ENCODE results near the gene DNAJC25. TPM values are rescaled to one million over a fixed set of nuclear protein-coding genes. Genes with fewer than 3 reads are reported as not detected.

The DNAJC25 gene
- total RNA-seq, 1 donor from 2014 or later, result 3.9 TPM

GRCh38 chr9:111632060-111632459 is 926 bp downstream of the DNAJC25 start:
- H3K4me1 Mint-ChIP-seq (ENCODE audit: unreplicated experiment), result peaks cover 31% of the 10 kb centered on the region
- no peak for DNase-seq (ENCODE audit: low spot score)
- TF ChIP-seq CTCF (IDR thresholded peaks at IDR 0.05; ENCODE audit: unreplicated experiment), result no peak
- peak overlapping the region; percentile 87 for H3K27ac Mint-ChIP-seq (ENCODE audit: unreplicated experiment)
- H3K27me3 Mint-ChIP-seq (ENCODE audit: unreplicated experiment), result peaks cover 12% of the 10 kb centered on the region
- H3K4me3 Mint-ChIP-seq (ENCODE audit: unreplicated experiment), result peak overlapping the region; percentile 95
- H3K36me3 Mint-ChIP-seq (ENCODE audit: low read depth, unreplicated experiment), result peaks cover 4% of the 10 kb centered on the region
- no peaks in the 10 kb centered on the region for H3K9me3 Mint-ChIP-seq (ENCODE audit: unreplicated experiment)

DNA sequence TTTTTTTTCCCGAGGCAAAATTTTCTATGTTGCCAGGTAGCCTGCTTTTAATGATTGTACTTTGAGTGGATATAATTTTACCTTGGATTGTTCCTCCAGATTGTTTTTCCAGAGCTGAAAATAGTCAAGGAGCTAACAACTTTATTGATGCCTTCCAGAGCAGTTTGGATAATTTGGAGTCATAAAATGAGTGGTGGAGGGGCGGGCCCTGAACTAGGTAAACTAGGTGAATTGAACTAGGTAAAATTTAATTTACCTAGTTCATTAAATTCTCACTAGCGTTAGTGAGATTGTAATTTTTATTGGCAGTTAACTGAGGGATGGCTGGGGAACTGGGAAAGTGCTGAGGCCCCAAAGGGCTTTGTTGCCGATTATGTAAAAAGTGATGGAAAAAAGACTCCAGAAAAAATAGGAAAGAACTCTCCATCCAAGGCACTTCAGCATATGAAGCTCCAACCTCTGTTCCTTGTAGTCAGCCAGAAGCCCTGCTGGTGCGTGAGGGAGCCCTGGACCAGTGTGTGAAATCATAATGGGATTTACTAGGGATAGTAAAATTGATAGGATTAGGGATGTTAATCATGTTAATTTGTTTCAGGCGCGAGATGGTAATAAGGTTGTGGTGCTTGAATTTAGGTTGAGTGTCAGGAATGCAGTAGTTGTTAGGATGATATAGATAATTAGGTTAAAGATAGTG is 1.7 kb downstream of the DNAJC25 start:
- no peak for DNase-seq (ENCODE audit: low spot score)
- no peaks in the 10 kb centered on the region for H3K9me3 Mint-ChIP-seq (ENCODE audit: unreplicated experiment)
- peaks cover 12% of the 10 kb centered on the region for H3K27me3 Mint-ChIP-seq (ENCODE audit: unreplicated experiment)
- peaks cover 31% of the 10 kb centered on the region for H3K4me1 Mint-ChIP-seq (ENCODE audit: unreplicated experiment)
- H3K36me3 Mint-ChIP-seq (ENCODE audit: low read depth, unreplicated experiment), result peaks cover 4% of the 10 kb centered on the region
- no peak overlapping the region for H3K27ac Mint-ChIP-seq (ENCODE audit: unreplicated experiment)
- no peak for TF ChIP-seq CTCF (IDR thresholded peaks at IDR 0.05; ENCODE audit: unreplicated experiment)
- H3K4me3 Mint-ChIP-seq (ENCODE audit: unreplicated experiment), result peak overlapping the region; percentile 95

DNA sequence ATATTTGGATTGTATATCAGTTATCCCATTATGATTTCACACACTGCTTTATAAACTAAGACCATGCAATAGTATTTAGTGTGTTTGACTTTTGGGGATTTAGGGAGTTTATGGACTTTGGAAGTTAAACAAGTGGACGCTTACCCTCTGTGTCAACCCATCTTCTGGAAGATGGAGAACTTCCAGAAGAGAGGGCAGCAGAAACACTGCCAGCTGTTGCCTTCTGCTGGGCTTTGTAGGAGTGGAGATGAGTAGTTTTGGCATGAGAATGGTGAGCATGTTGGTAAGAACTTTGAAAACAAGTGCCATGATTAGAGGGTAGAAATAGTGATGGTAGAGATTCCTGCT is 2.2 kb downstream of the DNAJC25 start:
- Mint-ChIP-seq H3K27me3 (ENCODE audit: unreplicated experiment) (peaks cover 12% of the 10 kb centered on the region), H3K36me3 (ENCODE audit: low read depth, unreplicated experiment) (peaks cover 4% of the 10 kb centered on the region), H3K4me1 (ENCODE audit: unreplicated experiment) (peaks cover 31% of the 10 kb centered on the region), H3K9me3 (ENCODE audit: unreplicated experiment) (no peaks in the 10 kb centered on the region), H3K4me3 (ENCODE audit: unreplicated experiment) (peak overlapping the region; percentile 13), H3K27ac (ENCODE audit: unreplicated experiment) (no peak overlapping the region)
- no peak for TF ChIP-seq CTCF (IDR thresholded peaks at IDR 0.05; ENCODE audit: unreplicated experiment)
- DNase-seq (ENCODE audit: low spot score), result no peak

GRCh38 chr9:111634860-111635259 is 3.7 kb downstream of the DNAJC25 start:
- Mint-ChIP-seq H3K9me3 (ENCODE audit: unreplicated experiment) (no peaks in the 10 kb centered on the region), H3K4me1 (ENCODE audit: unreplicated experiment) (peaks cover 31% of the 10 kb centered on the region), H3K27ac (ENCODE audit: unreplicated experiment) (no peak overlapping the region), H3K4me3 (ENCODE audit: unreplicated experiment) (no peak overlapping the region), H3K36me3 (ENCODE audit: low read depth, unreplicated experiment) (peaks cover 4% of the 10 kb centered on the region), H3K27me3 (ENCODE audit: unreplicated experiment) (peaks cover 10% of the 10 kb centered on the region)
- TF ChIP-seq CTCF (IDR thresholded peaks at IDR 0.05; ENCODE audit: unreplicated experiment), result no peak
- no peak for DNase-seq (ENCODE audit: low spot score)

DNA sequence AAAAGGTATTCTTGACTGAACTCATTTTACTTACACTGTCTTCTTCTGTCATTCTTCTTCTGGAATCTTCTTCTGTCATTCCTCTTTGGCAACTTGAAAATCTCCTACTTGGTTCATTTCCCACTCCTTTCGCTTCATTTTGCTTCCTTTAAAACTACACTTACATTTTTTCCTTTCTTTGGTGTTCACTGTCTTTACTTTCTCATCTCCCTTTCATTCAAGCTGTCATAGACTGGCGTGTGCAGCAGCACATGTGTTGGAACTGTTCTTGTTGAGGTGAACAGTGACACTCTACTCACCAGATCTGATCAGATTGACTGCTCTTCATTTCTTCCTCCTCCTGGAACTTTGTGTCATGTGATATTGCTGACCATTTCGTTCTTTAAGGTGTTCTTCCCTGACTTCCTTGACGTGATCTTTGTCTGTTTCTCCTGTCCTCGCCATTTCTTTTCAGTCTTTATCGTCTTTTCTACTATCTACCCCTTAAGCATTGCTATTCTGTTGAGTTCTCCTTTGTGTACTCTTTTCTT is 6.4 kb downstream of the DNAJC25 start:
- Mint-ChIP-seq H3K9me3 (ENCODE audit: unreplicated experiment) (no peaks in the 10 kb centered on the region), H3K4me3 (ENCODE audit: unreplicated experiment) (no peak overlapping the region), H3K27me3 (ENCODE audit: unreplicated experiment) (no peaks in the 10 kb centered on the region)

More for the DNA sequence above, 6.4 kb downstream of the DNAJC25 start:
- H3K4me1 Mint-ChIP-seq (ENCODE audit: unreplicated experiment), result peaks cover 18% of the 10 kb centered on the region
- H3K36me3 Mint-ChIP-seq (ENCODE audit: low read depth, unreplicated experiment), result no peaks in the 10 kb centered on the region
- no peak overlapping the region for H3K27ac Mint-ChIP-seq (ENCODE audit: unreplicated experiment)
- TF ChIP-seq CTCF (IDR thresholded peaks at IDR 0.05; ENCODE audit: unreplicated experiment), result no peak
- no peak for DNase-seq (ENCODE audit: low spot score)
